Measurements from ENCODE around the gene GABRA5. TPM values are rescaled to one million over a fixed set of nuclear protein-coding genes. Genes with fewer than 3 reads are reported as not detected.

Gene GABRA5
- total and polyA plus RNA-seq, 2 donors (not counting 1 experiment from before 2014, with no cell fraction given) = not detected

GRCh38 chr15:26926081-26926480 lies 59.2 kb downstream of the GABRA5 start:
- Histone ChIP-seq H2AFZ (ENCODE audit: insufficient read depth, low read depth, low read length, poor library complexity, severe bottlenecking) (no peak overlapping the region), H3K9me3 (ENCODE audit: control extremely low read depth in 1 of 3, control insufficient read depth in 2 of 3, insufficient read depth in 1 of 3, low read length in 2 of 3) (peaks cover 0 to 4% (median 0%) of the 10 kb centered on the region in 3 donors), H3K9ac (ENCODE audit: low read length) (no peak overlapping the region), H4K20me1 (ENCODE audit: control insufficient read depth, insufficient read depth, low read length, poor library complexity, severe bottlenecking) (no peaks in the 10 kb centered on the region), H3K36me3 (replicated peaks in 1 of 2; ENCODE audit: control extremely low read depth in 1 of 2, control insufficient read depth in 1 of 2, extremely low read depth in 1 of 2, insufficient read depth in 2 of 2, low read length in 1 of 2) (no peaks in the 10 kb centered on the region), H3K27me3 (replicated peaks in 1 of 4; ENCODE audit: control extremely low read depth in 1 of 4, control insufficient read depth in 3 of 4, insufficient read depth in 4 of 4, low read length in 3 of 4) (no peaks in the 10 kb centered on the region), H3K4me2 (replicated peaks; ENCODE audit: low read depth, low read length, poor library complexity, severe bottlenecking) (no peak overlapping the region), H3K4me1 (ENCODE audit: control insufficient read depth in 2 of 2, insufficient read depth in 2 of 2, low read length in 2 of 2) (no peaks in the 10 kb centered on the region), H3K79me2 (ENCODE audit: control insufficient read depth, insufficient read depth, low read length) (no peaks in the 10 kb centered on the region), H3K27ac (ENCODE audit: low read length in 2 of 2) (no peak overlapping the region), H3K4me3 (ENCODE audit: control extremely low read depth in 1 of 5, extremely low read depth in 1 of 5, insufficient read depth in 1 of 5, low read depth in 2 of 5, low read length in 4 of 5) (no peak overlapping the region)
- Mint-ChIP-seq H3K4me3 (no peak overlapping the region), H3K27ac (no peak overlapping the region), H3K9me3 (ENCODE audit: insufficient read depth) (no peaks in the 10 kb centered on the region), H3K27me3 (no peaks in the 10 kb centered on the region), H3K4me1 (no peaks in the 10 kb centered on the region)
- TF ChIP-seq CTCF (IDR thresholded peaks at IDR 0.05) (no peak), EZH2 (IDR thresholded peaks at IDR 0.05; ENCODE audit: borderline replicate concordance, insufficient read depth, low read depth, low read length, poor library complexity, severe bottlenecking) (no peak)
- CTCF ChIA-PET = no interaction called here
- intact Hi-C loops (cut with micrococcal nuclease) = no loop called here
- WGBS (ENCODE audit: insufficient coverage) = 80% methylated on average over 1 of the region's 2 CpGs
- no peak for ATAC-seq (ENCODE audit: low read depth)
- POLR2A ChIA-PET = no interaction called here
- DNase-seq = no peak

GRCh38 chr15:26928051-26928450 lies 61.2 kb downstream of the GABRA5 start:
- Mint-ChIP-seq H3K27ac (no peak overlapping the region), H3K4me3 (no peak overlapping the region), H3K9me3 (ENCODE audit: insufficient read depth) (no peaks in the 10 kb centered on the region), H3K27me3 (no peaks in the 10 kb centered on the region), H3K4me1 (no peaks in the 10 kb centered on the region)
- Histone ChIP-seq H3K4me1 (ENCODE audit: control insufficient read depth in 2 of 2, insufficient read depth in 2 of 2, low read length in 2 of 2) (no peaks in the 10 kb centered on the region), H3K4me3 (ENCODE audit: control extremely low read depth in 1 of 5, extremely low read depth in 1 of 5, insufficient read depth in 1 of 5, low read depth in 2 of 5, low read length in 4 of 5) (no peak overlapping the region), H3K27ac (ENCODE audit: low read length in 2 of 2) (no peak overlapping the region), H3K36me3 (replicated peaks in 1 of 2; ENCODE audit: control extremely low read depth in 1 of 2, control insufficient read depth in 1 of 2, extremely low read depth in 1 of 2, insufficient read depth in 2 of 2, low read length in 1 of 2) (no peaks in the 10 kb centered on the region), H2AFZ (ENCODE audit: insufficient read depth, low read depth, low read length, poor library complexity, severe bottlenecking) (no peak overlapping the region), H3K9ac (ENCODE audit: low read length) (no peak overlapping the region), H3K9me3 (ENCODE audit: control extremely low read depth in 1 of 3, control insufficient read depth in 2 of 3, insufficient read depth in 1 of 3, low read length in 2 of 3) (peaks cover 0 to 4% (median 0%) of the 10 kb centered on the region in 3 donors), H3K27me3 (replicated peaks in 1 of 4; ENCODE audit: control extremely low read depth in 1 of 4, control insufficient read depth in 3 of 4, insufficient read depth in 4 of 4, low read length in 3 of 4) (no peaks in the 10 kb centered on the region), H4K20me1 (ENCODE audit: control insufficient read depth, insufficient read depth, low read length, poor library complexity, severe bottlenecking) (no peaks in the 10 kb centered on the region), H3K4me2 (replicated peaks; ENCODE audit: low read depth, low read length, poor library complexity, severe bottlenecking) (no peak overlapping the region), H3K79me2 (ENCODE audit: control insufficient read depth, insufficient read depth, low read length) (no peaks in the 10 kb centered on the region)
- intact Hi-C loops (cut with micrococcal nuclease) = no loop called here
- 94% methylated on average over 3 of the region's 8 CpGs for WGBS (ENCODE audit: insufficient coverage)
- DNase-seq = no peak
- ChIA-PET CTCF (no interaction called here), POLR2A (no interaction called here)
- ATAC-seq (ENCODE audit: low read depth) = no peak
- TF ChIP-seq EZH2 (IDR thresholded peaks at IDR 0.05; ENCODE audit: borderline replicate concordance, insufficient read depth, low read depth, low read length, poor library complexity, severe bottlenecking) (no peak), CTCF (IDR thresholded peaks at IDR 0.05) (no peak)

Data from B cell (primary cell).